GM10248 (cell line): Measurements from ENCODE around the gene SFRP2.

Experiments used
- CTCF ChIA-PET: fragments of 300-600 bp; sonication (Branson Sonifier 250); formaldehyde crosslinking; extraction: SDS; loops from one replicate; lab custom pipeline; 2021; ENCODE audit warnings: antibody characterized with exemption; lab: Yijun Ruan, JAX
- POLR2A ChIA-PET: fragments of 350-650 bp; sonication (Branson Sonifier 250); formaldehyde crosslinking; extraction: SDS; loops from one replicate; lab custom pipeline; 2020; ENCODE audit warnings: antibody characterized with exemption; lab: Yijun Ruan, JAX
- DNase-seq: peaks from one replicate; pipeline ENCODE4 v3.0.0; 2012; ENCODE audit errors: extremely low spot score
- TF ChIP-seq, protein P1 (sequence below): IDR thresholded peaks from 2 replicates; pipeline ENCODE4 v1.5.1; 2012; ENCODE audit warnings: mild to moderate bottlenecking, low read depth; ENCODE audit errors: extremely low read depth, missing control alignments, control extremely low read depth

Gene SFRP2

DNA sequence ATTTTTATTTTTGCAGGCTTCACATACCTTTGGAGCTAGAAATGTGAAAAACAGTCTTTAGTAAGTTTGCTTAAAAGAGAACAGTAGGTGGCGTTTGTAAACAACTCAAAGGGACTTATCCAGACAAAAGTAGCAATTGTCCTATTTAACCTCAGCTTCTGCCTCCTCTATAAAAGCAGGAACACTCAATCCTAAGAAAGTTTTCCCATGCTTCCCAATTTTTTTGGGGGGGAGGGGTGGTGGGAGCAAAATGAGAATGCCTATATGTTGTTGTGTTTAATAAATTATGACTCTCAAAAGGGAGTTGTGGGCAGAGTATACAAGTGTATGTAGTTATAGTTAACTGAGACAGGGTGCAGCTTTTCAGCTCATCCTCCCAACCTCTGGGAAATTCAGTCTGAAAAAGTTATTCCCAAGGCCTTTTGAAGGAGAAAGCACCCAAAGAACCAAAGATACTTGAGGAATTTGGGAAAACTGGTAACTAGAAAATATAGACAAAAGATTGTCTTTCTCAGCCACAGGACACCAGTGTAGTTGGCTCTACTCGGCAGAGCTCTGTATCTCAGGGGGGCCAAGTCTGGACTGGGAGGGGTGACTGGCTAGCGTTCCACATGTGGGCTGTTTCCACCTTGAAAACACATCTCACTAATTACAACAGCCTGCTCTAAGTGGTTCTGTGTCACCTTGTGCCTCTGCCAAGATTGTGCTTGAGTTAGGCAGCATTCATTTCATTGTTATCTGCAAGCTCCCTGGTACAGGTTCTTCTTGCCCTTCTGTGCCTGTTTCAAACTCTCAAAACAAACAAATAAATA, 2.8 kb downstream of the SFRP2 start:
- TF ChIP-seq, protein P1, sequence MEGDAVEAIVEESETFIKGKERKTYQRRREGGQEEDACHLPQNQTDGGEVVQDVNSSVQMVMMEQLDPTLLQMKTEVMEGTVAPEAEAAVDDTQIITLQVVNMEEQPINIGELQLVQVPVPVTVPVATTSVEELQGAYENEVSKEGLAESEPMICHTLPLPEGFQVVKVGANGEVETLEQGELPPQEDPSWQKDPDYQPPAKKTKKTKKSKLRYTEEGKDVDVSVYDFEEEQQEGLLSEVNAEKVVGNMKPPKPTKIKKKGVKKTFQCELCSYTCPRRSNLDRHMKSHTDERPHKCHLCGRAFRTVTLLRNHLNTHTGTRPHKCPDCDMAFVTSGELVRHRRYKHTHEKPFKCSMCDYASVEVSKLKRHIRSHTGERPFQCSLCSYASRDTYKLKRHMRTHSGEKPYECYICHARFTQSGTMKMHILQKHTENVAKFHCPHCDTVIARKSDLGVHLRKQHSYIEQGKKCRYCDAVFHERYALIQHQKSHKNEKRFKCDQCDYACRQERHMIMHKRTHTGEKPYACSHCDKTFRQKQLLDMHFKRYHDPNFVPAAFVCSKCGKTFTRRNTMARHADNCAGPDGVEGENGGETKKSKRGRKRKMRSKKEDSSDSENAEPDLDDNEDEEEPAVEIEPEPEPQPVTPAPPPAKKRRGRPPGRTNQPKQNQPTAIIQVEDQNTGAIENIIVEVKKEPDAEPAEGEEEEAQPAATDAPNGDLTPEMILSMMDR, result peak; percentile 22
- peak; percentile 33 for DNase-seq
- POLR2A ChIA-PET, result no interaction called here
- CTCF ChIA-PET, result interaction anchor here (0.8 to 2.1 kb wide), 10 partner anchors 9 to 722 kb away, joined by 3 to 7 read pairs (median 3); no protein-coding TSS in a partner anchor

DNA sequence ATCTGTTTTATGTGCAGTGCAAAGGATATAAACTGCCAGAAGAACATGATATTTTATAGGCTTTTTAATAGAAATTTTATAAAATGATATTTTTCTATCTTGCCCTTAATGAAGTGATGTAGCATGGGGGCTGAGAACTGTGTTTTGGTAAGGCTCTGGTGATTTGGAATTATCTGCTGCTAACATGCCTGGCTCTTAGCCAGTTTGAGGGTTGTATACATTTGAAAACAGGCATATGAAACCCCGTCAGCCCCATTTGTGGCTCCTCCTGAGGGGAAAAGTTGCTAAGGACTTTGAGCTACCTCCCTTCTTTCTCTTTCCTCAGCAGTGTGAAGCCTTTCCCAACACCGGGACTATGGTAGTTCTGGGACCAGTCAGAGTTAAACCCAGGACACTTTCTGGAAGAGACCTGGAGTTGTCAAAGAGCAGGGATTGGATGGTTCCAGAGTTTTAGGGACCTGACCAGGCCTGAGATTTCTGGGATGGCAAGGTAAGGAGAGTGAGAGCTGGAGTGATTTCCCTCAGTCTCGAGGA, 4.7 kb downstream of the SFRP2 start:
- TF ChIP-seq, protein P1, result no peak
- ChIA-PET CTCF (interaction anchor here (1.0 to 2.1 kb wide), 3 partner anchors 7 to 271 kb away, joined by 3 to 6 read pairs (median 4); no protein-coding TSS in a partner anchor), POLR2A (no interaction called here)
- DNase-seq, result no peak

- DNase-seq, result no peak
- TF ChIP-seq, protein P1, result no peak
- ChIA-PET POLR2A (no interaction called here), CTCF (interaction anchor here (1.2 kb wide), 1 partner anchor 11 kb away, joined by 3 read pairs; no protein-coding TSS in a partner anchor)
These were observed 6.3 kb downstream of the SFRP2 start for GRCh38 chr4:153782581-153782980.

GRCh38 chr4:153781717-153782416, 7.0 kb downstream of the SFRP2 start:
- DNase-seq, result no peak
- TF ChIP-seq, protein P1, result no peak
- CTCF ChIA-PET, result no interaction called here
- POLR2A ChIA-PET, result no interaction called here

DNA sequence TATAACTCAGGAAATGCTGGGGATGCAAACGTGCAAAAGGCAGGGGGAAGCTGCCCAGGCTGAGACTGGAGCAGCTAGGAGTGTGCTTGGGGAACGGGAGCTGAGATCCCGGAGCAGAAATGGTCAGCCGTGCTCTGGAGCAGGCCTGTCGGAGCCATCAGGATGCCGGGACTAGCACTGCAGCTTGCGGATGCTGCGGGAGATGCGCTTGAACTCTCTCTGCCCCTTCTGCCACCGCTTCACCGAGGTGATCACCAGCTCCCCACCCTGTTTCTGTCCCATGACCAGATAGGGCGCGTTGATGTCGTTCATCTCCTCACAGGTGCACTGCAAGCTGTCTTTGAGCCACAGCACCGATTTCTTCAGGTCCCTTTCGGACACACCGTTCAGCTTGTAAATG, 7.6 kb downstream of the SFRP2 start:
- no peak for DNase-seq
- ChIA-PET POLR2A (no interaction called here), CTCF (interaction anchor here (1.4 kb wide), 2 partner anchors 13 to 31 kb away, joined by 4 to 7 read pairs; no protein-coding TSS in a partner anchor)
- TF ChIP-seq, protein P1, result no peak

DNA sequence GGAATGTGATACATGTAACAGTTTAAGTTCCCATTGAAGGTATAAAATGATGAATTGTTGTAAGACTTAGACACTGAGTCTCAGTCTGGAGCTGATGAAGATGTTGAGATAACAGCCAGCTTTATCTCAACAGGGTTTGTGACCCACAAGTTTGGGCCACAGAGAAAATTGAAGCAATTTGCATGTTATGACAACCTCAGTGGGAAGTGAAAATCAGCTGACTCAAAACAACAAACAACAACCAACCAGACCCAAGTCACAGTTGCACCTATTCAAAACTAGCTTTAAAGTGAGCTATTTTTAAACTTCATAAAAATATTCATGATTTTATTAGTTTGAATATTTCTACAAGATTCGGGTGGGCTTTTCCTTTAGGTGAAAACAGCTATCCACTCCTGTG, 8.0 kb downstream of the SFRP2 start:
- TF ChIP-seq, protein P1, result no peak
- no peak for DNase-seq
- ChIA-PET POLR2A (no interaction called here), CTCF (interaction anchor here (1.4 kb wide), 2 partner anchors 14 to 31 kb away, joined by 4 to 7 read pairs; no protein-coding TSS in a partner anchor)
